Endothelial cell of umbilical vein (primary cell): ENCODE data around the gene STAT2. TPM values are rescaled to one million over a fixed set of nuclear protein-coding genes. Genes with fewer than 3 reads are reported as not detected.

Source experiments
- BruUV-seq: library from RNA; stranded (reverse); fragments of 400-500 nt; replicated peaks from 2 replicates; lab custom pipeline; 2021; lab: Mats Ljungman, UMichigan
- CTCF ChIA-PET: fragments of 300-600, 350-600 bp; sonication (Branson Sonifier 250); formaldehyde crosslinking; loops from one replicate; lab custom pipeline; 2021; ENCODE audit warnings: antibody characterized with exemption, inconsistent platforms; lab: Charles Lee
- POLR2A ChIA-PET: fragments of 300-600, 350-600 bp; sonication (Branson Sonifier 250); formaldehyde crosslinking; loops from one replicate; lab custom pipeline; 2021; ENCODE audit warnings: antibody characterized with exemption, inconsistent platforms; lab: Charles Lee
- DNase-seq: peaks from one replicate; pipeline ENCODE4 v3.0.0-alpha.2; 2011; ENCODE audit warnings: low read depth, low spot score
- FAIRE-seq: peaks from 2 replicates; lab custom pipeline; 2011; peaks lifted over from hg19 to GRCh38; lab: Jason Lieb, UNC
- H2AFZ ChIP-seq: 2 replicates; pipeline ENCODE4 v1.6.0; 2012; ENCODE audit warnings: low read depth, low read length, control low read depth, inconsistent platforms
- H3K27ac ChIP-seq: 2 replicates; pipeline ENCODE4 v1.5.1; 2011; ENCODE audit warnings: low read depth, mild to moderate bottlenecking, control low read depth, low read length, moderate library complexity; ENCODE audit not compliant: insufficient read depth
- H3K27me3 ChIP-seq, 2 experiments: 2 replicates each; pipeline versions ENCODE4 v1.6.0 to v1.6.1; 2011; ENCODE audit warnings: low read length in 2 of 2, mixed read lengths in 1 of 2; ENCODE audit not compliant: control insufficient read depth in 2 of 2, insufficient read depth in 2 of 2
- H3K36me3 ChIP-seq, 2 experiments: 2 replicates in 1 of 2; 3 replicates in 1 of 2; pipeline ENCODE4 v1.5.1; 2011; ENCODE audit warnings: low read length in 2 of 2, mild to moderate bottlenecking in 1 of 2, moderate library complexity in 1 of 2; ENCODE audit not compliant: control insufficient read depth in 2 of 2, insufficient read depth in 2 of 2; ENCODE audit errors: extremely low read depth in 1 of 2
- H3K4me1 ChIP-seq: 3 replicates; pipeline ENCODE4 v1.5.1; 2011; ENCODE audit warnings: mild to moderate bottlenecking, low read length; ENCODE audit not compliant: control insufficient read depth, insufficient read depth; ENCODE audit errors: extremely low read depth
- H3K4me2 ChIP-seq: 2 replicates; pipeline ENCODE4 v1.6.1; 2011; ENCODE audit warnings: low read length, control low read depth, mixed read lengths; ENCODE audit not compliant: insufficient read depth
- H3K4me3 ChIP-seq, 3 experiments: fragments of 200-600 bp in 1 of 3; sonication (generic), shearing (Covaris generic) in 1 of 3; replicated peaks in 1 of 3; 2 replicates each; pipeline ENCODE4 v1.5.1; 2011 to 2016; ENCODE audit warnings: control low read depth in 3 of 3, low read length in 3 of 3, mild to moderate bottlenecking in 2 of 3, inconsistent platforms in 1 of 3, low read depth in 1 of 3, moderate library complexity in 1 of 3; ENCODE audit not compliant: insufficient read depth in 1 of 3
- H3K79me2 ChIP-seq: 2 replicates; pipeline ENCODE4 v1.6.0; 2012; ENCODE audit warnings: low read length, inconsistent platforms; ENCODE audit not compliant: control insufficient read depth, insufficient read depth
- H3K9ac ChIP-seq: replicated peaks from 2 replicates; pipeline ENCODE3; 2011; ENCODE audit warnings: low read length, control low read depth; ENCODE audit not compliant: insufficient read depth; ENCODE audit errors: extremely low read depth
- H3K9me1 ChIP-seq: replicated peaks from 3 replicates; pipeline ENCODE4 v1.6.0; 2011; ENCODE audit warnings: mild to moderate bottlenecking, low read length; ENCODE audit not compliant: control insufficient read depth, insufficient read depth; ENCODE audit errors: extremely low read depth
- H3K9me3 ChIP-seq: replicated peaks from 2 replicates; pipeline ENCODE4 v1.5.1; 2012; ENCODE audit warnings: low read length, inconsistent platforms; ENCODE audit not compliant: control insufficient read depth, insufficient read depth
- H4K20me1 ChIP-seq: replicated peaks from 2 replicates; pipeline ENCODE3; 2011; ENCODE audit warnings: mild to moderate bottlenecking, low read length; ENCODE audit not compliant: control insufficient read depth, insufficient read depth; ENCODE audit errors: extremely low read depth
- CTCF ChIP-seq, 2 donors: IDR thresholded peaks; 1 replicate in 1 of 2; 2 replicates in 1 of 2; pipeline ENCODE4 v1.5.1; 2011; ENCODE audit warnings: low read length in 2 of 2, mild to moderate bottlenecking in 2 of 2, moderate library complexity in 2 of 2, control low read depth in 1 of 2, inconsistent platforms in 1 of 2, low read depth in 1 of 2; ENCODE audit not compliant: insufficient read depth in 1 of 2; ENCODE audit errors: extremely low read depth in 1 of 2
- FOS ChIP-seq: IDR thresholded peaks from 2 replicates; pipeline ENCODE4 v1.6.1; 2011; ENCODE audit warnings: mild to moderate bottlenecking, low read length, moderate library complexity, borderline replicate concordance; ENCODE audit not compliant: insufficient read depth
- GATA2 ChIP-seq: IDR thresholded peaks from 2 replicates; pipeline ENCODE4 v1.7.0; 2011; ENCODE audit warnings: low read depth, mild to moderate bottlenecking, moderate library complexity, mixed read lengths, low read length; ENCODE audit not compliant: insufficient read length, insufficient read depth
- JUN ChIP-seq: IDR thresholded peaks from 2 replicates; pipeline ENCODE4 v1.6.1; 2011; ENCODE audit warnings: borderline replicate concordance, low read depth; ENCODE audit not compliant: insufficient read length, insufficient read depth
- MAX ChIP-seq: IDR thresholded peaks from 2 replicates; pipeline ENCODE4 v1.6.1; 2011; ENCODE audit not compliant: insufficient read depth, insufficient read length
- MYC ChIP-seq: IDR thresholded peaks from one replicate; pipeline ENCODE4 v1.6.1; 2011; ENCODE audit warnings: mild to moderate bottlenecking, low read depth, low read length
- POLR2A ChIP-seq: IDR thresholded peaks from 2 replicates; pipeline ENCODE4 v1.6.1; 2012; ENCODE audit warnings: low read depth, mild to moderate bottlenecking, control low read depth, low read length
- POLR2AphosphoS5 ChIP-seq: IDR thresholded peaks from 2 replicates; pipeline ENCODE4 v1.6.1; 2012; ENCODE audit warnings: low read depth, mild to moderate bottlenecking, control low read depth, low read length, moderate library complexity; ENCODE audit not compliant: insufficient read depth
- dilution Hi-C: fragments of 300-500 bp; cut with MboI; formaldehyde crosslinking; loops from one replicate; pipeline ENCODE4 v1.15.0; 2019; ENCODE audit warnings: low sequenced_read_pairs; ENCODE audit not compliant: extremely low pct_ligation_motif_present
- intact Hi-C: fragments of 100-400 bp; cut with micrococcal nuclease; formaldehyde crosslinking; loops from one replicate; pipeline ENCODE4 v1.10.0; 2022
- polyA plus RNA-seq, 4 experiments: library from polyadenylated mRNA; depleted of rRNA in 3 of 4; stranded (reverse) in 3 of 4; unstranded in 1 of 4; fragments of >200 nt; gene quantifications; 2 replicates each; pipeline versions ENCODE4 v1.2.1 to v1.2.3, GENCODE V29; 2011 to 2012; ENCODE audit warnings: missing spikeins in 1 of 4
- total RNA-seq: library from RNA; stranded (reverse); gene quantifications from 2 replicates; pipeline ENCODE4 v1.2.3, GENCODE V29; 2021

STAT2 gene
- total and polyA plus RNA-seq, 2 donors (not counting 3 experiments of a cell fraction or from before 2014, with no cell fraction given): 62.8 to 66.5 TPM

GRCh38 chr12:56382611-56383010, 22.7 kb upstream of the STAT2 start:
- H4K20me1 ChIP-seq: no peaks in the 10 kb centered on the region
- H3K9ac ChIP-seq: no peak overlapping the region
- intact Hi-C loops: no loop called here
- CTCF ChIA-PET: interaction anchor here (0.7 to 1.4 kb wide), 5 partner anchors 12 to 81 kb away, joined by 3 to 4 read pairs (median 3); partner anchors contain the start of gene APOF
- no peaks in the 10 kb centered on the region for H3K9me1 ChIP-seq
- POLR2A ChIA-PET: no interaction called here
- no peaks in the 10 kb centered on the region for H3K79me2 ChIP-seq
- no peaks in the 10 kb centered on the region for H3K36me3 ChIP-seq
- H3K9me3 ChIP-seq: no peaks in the 10 kb centered on the region
- H2AFZ ChIP-seq: no peak overlapping the region
- H3K27ac ChIP-seq: no peak overlapping the region
- TF ChIP-seq JUN (no peak), POLR2A (no peak), POLR2AphosphoS5 (no peak), MAX (no peak), GATA2 (no peak)
- dilution Hi-C loops: no loop called here
- DNase-seq (no peak), FAIRE-seq (no peak)
- H3K4me2 ChIP-seq: no peak overlapping the region
- H3K4me3 ChIP-seq: no peak overlapping the region
- peaks cover under 1% of the 10 kb centered on the region for H3K4me1 ChIP-seq
- no TSS peak for BruUV-seq
- no peaks in the 10 kb centered on the region for H3K27me3 ChIP-seq

DNA sequence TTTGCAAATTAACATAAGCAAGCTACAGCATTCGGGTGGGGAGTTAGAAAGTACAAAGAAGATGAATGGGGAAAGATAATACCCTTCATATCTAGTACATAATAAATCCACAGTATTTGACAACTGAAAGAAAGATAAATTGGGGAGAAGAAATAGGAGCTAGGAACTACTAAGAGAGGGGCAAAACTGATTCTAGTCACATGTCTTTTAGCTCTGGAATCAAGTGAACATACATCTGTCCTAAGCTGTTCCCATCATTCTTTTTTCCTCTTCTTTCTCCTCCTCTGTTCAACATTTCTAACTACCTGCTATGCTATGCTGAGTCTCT, 18.0 kb upstream of the STAT2 start:
- Histone ChIP-seq H3K9me3 (no peaks in the 10 kb centered on the region), H3K27me3 (no peaks in the 10 kb centered on the region), H3K9ac (no peak overlapping the region), H4K20me1 (no peaks in the 10 kb centered on the region), H3K4me3 (no peak overlapping the region), H3K4me1 (peaks cover 13% of the 10 kb centered on the region), H3K36me3 (no peaks in the 10 kb centered on the region), H3K9me1 (no peaks in the 10 kb centered on the region), H3K4me2 (no peak overlapping the region), H3K27ac (no peak overlapping the region), H3K79me2 (no peaks in the 10 kb centered on the region), H2AFZ (peak overlapping the region; percentile 69)
- intact Hi-C loops: loop anchor here (1.0 kb wide), 1 partner anchor 86 kb away; no protein-coding TSS in a partner anchor
- no peak for FAIRE-seq
- CTCF ChIA-PET: interaction anchor here (0.8 to 3.7 kb wide), 2 partner anchors 38 to 86 kb away, joined by 3 to 15 read pairs; no protein-coding TSS in a partner anchor
- no peak for DNase-seq
- dilution Hi-C loops: no loop called here
- no peak for TF ChIP-seq POLR2AphosphoS5
- TF ChIP-seq CTCF (IDR thresholded peaks at IDR 0.05; ENCODE audit: extremely low read depth in 1 of 2, insufficient read depth in 1 of 2, low read depth in 1 of 2, low read length in 2 of 2): no peak
- no peak for TF ChIP-seq JUN
- TF ChIP-seq GATA2: no peak
- TF ChIP-seq FOS: no peak
- TF ChIP-seq MYC: no peak
- no peak for TF ChIP-seq MAX
- no peak for TF ChIP-seq POLR2A
- POLR2A ChIA-PET: no interaction called here
- no TSS peak for BruUV-seq
